Stimulated activated CD4-positive, alpha-beta T cell treated with anti-CD3 and anti-CD28 coated beads, TNF-alpha, amount 100 ng/mL, for 1 hour (primary cell): ENCODE data around the gene RNF187.

Experiments
- DNase-seq, 3 donors: peaks; one replicate each; pipeline ENCODE4 v3.0.0-alpha.2; 2020; ENCODE audit warnings: low read depth in 3 of 3, low spot score in 1 of 3

The RNF187 gene

GRCh38 chr1:228544021-228544850 lies 57.1 kb downstream of the RNF187 start:
- no peak for DNase-seq

- DNase-seq, result no peak
Measured at GRCh38 chr1:228544921-228545591, 57.9 kb downstream of the RNF187 start.
